Effector memory CD8-positive, alpha-beta T cell (primary cell): ENCODE measurements around the gene MYO5B.
A peak's percentile ranks its signal among the peaks of the same experiment; 100 is the strongest.
"Not testable (repeated sequence)": the region's sequence is repeated elsewhere in the genome, so short reads cannot be mapped to it uniquely, and the experiment has no call there.

Source experiments
- ATAC-seq: fragments of 150-1000 bp; cut with Tn5 transposase; replicated peaks from 2 replicates; pipeline ENCODE4 v1.10.0; 2021; ENCODE audit warnings: mild to moderate bottlenecking, moderate library complexity
- DNase-seq, 3 experiments: peaks; one replicate each; pipeline ENCODE4 v3.0.0; 2021
- H3K27ac Mint-ChIP-seq, 2 donors: one replicate each; pipeline ENCODE4 v1.8.0; 2022; ENCODE audit warnings: mild to moderate bottlenecking in 2 of 2, mixed read lengths in 2 of 2, moderate library complexity in 2 of 2
- H3K27me3 Mint-ChIP-seq, 2 donors: one replicate each; pipeline ENCODE4 v1.8.0; 2022; ENCODE audit warnings: mixed read lengths in 2 of 2
- H3K36me3 Mint-ChIP-seq: one replicate; pipeline ENCODE4 v1.8.0; 2022; ENCODE audit warnings: mild to moderate bottlenecking, moderate library complexity, mixed read lengths; ENCODE audit not compliant: insufficient read depth
- H3K4me1 Mint-ChIP-seq, 2 donors: one replicate each; pipeline ENCODE4 v1.8.0; 2022; ENCODE audit warnings: low read depth in 2 of 2, mixed read lengths in 2 of 2
- H3K4me3 Mint-ChIP-seq, 2 donors: one replicate each; pipeline ENCODE4 v1.8.0; 2022; ENCODE audit warnings: mild to moderate bottlenecking in 2 of 2, mixed read lengths in 2 of 2, moderate library complexity in 2 of 2
- H3K9me3 Mint-ChIP-seq, 2 donors: one replicate each; pipeline ENCODE4 v1.8.0; 2022; ENCODE audit warnings: mixed read lengths in 2 of 2

Gene MYO5B

GRCh38 chr18:49838381-49838780 lies 356.6 kb downstream of the MYO5B start:
- Mint-ChIP-seq H3K9me3 (no peaks in the 10 kb centered on the region), H3K27ac (no peak overlapping the region), H3K27me3 (no peaks in the 10 kb centered on the region), H3K4me3 (no peak overlapping the region), H3K4me1 (peaks cover 8 to 18% of the 10 kb centered on the region in 2 donors), H3K36me3 (no peaks in the 10 kb centered on the region)
- no peak for DNase-seq
- ATAC-seq, result no peak

DNA sequence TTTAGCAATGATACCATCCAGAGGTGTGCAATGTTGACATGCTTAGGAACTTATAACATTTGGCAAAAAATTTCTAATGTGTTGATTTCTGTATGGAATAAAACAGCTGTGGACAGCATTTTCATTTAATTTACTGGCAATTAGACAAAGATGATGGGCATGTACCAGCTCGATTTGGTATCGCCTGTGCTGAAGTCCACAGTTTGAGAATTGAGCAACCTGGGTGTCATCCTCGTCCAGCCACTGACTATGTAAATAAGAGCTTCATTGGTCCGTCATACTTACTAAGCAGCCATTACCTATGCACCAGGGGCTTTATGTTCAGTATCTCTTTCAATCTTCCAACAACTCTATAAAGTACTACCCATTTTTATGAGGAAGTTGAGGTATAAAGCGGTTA lies 357.1 kb downstream of the MYO5B start:
- Mint-ChIP-seq H3K27me3 (no peaks in the 10 kb centered on the region), H3K4me3 (no peak overlapping the region), H3K9me3 (no peaks in the 10 kb centered on the region), H3K4me1 (peaks cover 8 to 14% of the 10 kb centered on the region in 2 donors), H3K27ac (no peak overlapping the region), H3K36me3 (no peaks in the 10 kb centered on the region)
- DNase-seq (no peak), ATAC-seq (no peak)

DNA sequence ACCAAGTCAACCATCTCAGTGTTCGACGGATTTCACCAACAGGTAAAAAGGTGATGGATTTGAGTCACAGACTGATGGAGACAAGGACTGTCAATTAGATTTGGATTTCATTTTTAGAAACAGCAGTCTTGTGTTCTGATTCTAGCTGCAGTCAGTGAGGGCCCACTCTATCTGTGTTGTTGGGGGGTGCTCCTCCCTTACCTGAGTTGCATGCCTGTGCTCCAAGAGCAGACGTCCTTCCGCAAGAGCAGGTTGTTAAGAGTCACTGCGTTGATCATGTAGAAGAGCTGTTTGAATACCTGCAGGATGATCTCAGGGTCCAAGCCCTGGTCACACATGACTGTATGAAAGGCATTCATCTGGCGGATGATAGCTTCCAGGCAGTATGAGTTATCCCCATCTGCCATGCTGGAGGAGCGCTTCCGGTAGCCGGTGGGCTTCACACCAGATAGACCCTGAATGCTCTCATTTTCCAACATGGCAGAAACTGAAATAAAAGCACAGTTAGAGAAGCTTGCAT lies 357.6 kb downstream of the MYO5B start:
- not testable (repeated sequence) for DNase-seq, H3K36me3 Mint-ChIP-seq, H3K9me3 Mint-ChIP-seq, ATAC-seq, H3K27me3 Mint-ChIP-seq, H3K4me3 Mint-ChIP-seq, H3K27ac Mint-ChIP-seq
- peaks cover 7 to 14% of the 10 kb centered on the region in 2 donors for H3K4me1 Mint-ChIP-seq

- H3K36me3 Mint-ChIP-seq, result no peaks in the 10 kb centered on the region
- no peak overlapping the region for H3K27ac Mint-ChIP-seq
- H3K4me1 Mint-ChIP-seq, result peaks cover 5 to 12% of the 10 kb centered on the region in 2 donors
- no peaks in the 10 kb centered on the region for H3K27me3 Mint-ChIP-seq
- no peak for DNase-seq
- H3K9me3 Mint-ChIP-seq, result no peaks in the 10 kb centered on the region
- H3K4me3 Mint-ChIP-seq, result no peak overlapping the region
- no peak for ATAC-seq
Measured at GRCh38 chr18:49835405-49835804, 359.5 kb downstream of the MYO5B start.

DNA sequence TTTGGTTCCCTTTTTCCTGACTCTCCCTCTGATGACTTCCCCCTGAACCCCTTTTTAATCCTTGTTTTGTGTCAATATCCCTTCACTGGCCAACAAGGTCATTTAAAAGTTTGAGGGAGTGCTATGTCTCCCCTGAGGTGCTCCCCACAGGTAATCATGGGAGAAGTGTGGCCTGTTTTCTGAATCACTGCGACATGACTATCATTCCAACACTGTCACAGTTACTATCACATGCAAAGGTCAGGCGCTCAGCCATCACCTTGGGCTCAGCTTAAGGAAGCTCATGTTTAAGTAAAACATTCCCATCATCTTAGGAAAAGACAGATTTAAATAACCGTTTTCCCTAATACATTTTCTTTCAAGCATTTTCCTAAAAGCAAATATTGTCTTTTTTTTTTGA lies 360.7 kb downstream of the MYO5B start:
- ATAC-seq, result no peak
- Mint-ChIP-seq H3K27ac (peak overlapping the region in 1 of 2 donors; percentile 32), H3K27me3 (no peaks in the 10 kb centered on the region), H3K36me3 (no peaks in the 10 kb centered on the region), H3K9me3 (no peaks in the 10 kb centered on the region), H3K4me3 (no peak overlapping the region), H3K4me1 (peaks cover 2 to 8% of the 10 kb centered on the region in 2 donors)
- DNase-seq, result no peak

- no peak overlapping the region for H3K4me3 Mint-ChIP-seq
- no peaks in the 10 kb centered on the region for H3K9me3 Mint-ChIP-seq
Measured at GRCh38 chr18:49833814-49834213, 361.1 kb downstream of the MYO5B start.

DNA sequence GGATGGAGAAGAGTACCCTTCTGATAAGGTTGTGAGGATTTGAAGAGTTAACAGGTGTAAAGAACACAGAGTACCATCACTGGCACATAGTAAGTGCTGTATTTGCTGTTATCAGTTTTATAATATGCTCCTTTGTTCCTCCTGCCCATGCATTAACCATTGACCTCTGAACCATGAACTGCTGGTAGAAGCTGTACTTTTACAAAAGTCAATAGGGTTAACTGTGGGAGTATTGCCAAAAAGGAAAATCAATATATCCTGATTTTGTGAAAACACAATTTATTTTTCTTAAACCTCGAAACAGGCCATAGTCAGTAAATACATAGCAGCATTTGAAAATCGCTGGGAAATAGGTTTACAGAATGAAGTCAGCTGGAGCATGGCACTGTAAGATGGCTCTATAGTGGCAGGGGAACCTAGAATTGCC lies 362.7 kb downstream of the MYO5B start:
- H3K27ac Mint-ChIP-seq, result no peak overlapping the region
- no peak overlapping the region for H3K4me3 Mint-ChIP-seq
- DNase-seq, result no peak
- no peaks in the 10 kb centered on the region for H3K9me3 Mint-ChIP-seq
- H3K27me3 Mint-ChIP-seq, result no peaks in the 10 kb centered on the region
- H3K36me3 Mint-ChIP-seq, result no peaks in the 10 kb centered on the region
- ATAC-seq, result no peak
- peaks cover 2 to 13% of the 10 kb centered on the region in 2 donors for H3K4me1 Mint-ChIP-seq

More at GRCh38 chr18:49833814-49834213, 361.1 kb downstream of the MYO5B start:
- peaks cover 2 to 8% of the 10 kb centered on the region in 2 donors for H3K4me1 Mint-ChIP-seq
- H3K27me3 Mint-ChIP-seq, result no peaks in the 10 kb centered on the region
- no peak for DNase-seq
- peak overlapping the region in 1 of 2 donors; percentile 32 for H3K27ac Mint-ChIP-seq
- no peak for ATAC-seq
- H3K36me3 Mint-ChIP-seq, result no peaks in the 10 kb centered on the region

DNA sequence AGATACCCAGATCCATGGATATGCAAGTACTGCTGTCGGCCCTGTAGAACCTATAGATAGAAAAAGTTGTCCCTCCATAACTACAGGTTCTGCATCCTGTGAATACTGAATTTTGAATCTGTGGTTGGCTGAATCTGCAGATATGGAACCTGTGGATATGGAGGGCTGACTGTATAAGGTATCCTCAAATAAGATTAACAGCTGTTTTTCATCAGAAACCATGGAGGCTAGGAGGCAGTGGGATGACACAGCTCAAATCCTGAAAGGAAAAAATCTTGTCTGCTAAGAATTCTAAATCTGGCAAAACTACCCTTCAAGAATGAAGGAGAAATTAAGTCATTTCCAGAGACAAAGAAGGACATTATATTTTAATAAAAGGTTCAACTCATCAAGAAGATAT lies 367.0 kb downstream of the MYO5B start:
- Mint-ChIP-seq H3K27ac (no peak overlapping the region), H3K4me1 (peaks cover 7 to 11% of the 10 kb centered on the region in 2 donors)
- ATAC-seq, result no peak

GRCh38 chr18:49819823-49820671 lies 374.9 kb downstream of the MYO5B start:
- peaks cover 56 to 70% of the 10 kb centered on the region in 2 donors for H3K4me1 Mint-ChIP-seq

More for the DNA sequence above, 367.0 kb downstream of the MYO5B start:
- Mint-ChIP-seq H3K4me3 (no peak overlapping the region), H3K36me3 (no peaks in the 10 kb centered on the region), H3K9me3 (no peaks in the 10 kb centered on the region), H3K27me3 (no peaks in the 10 kb centered on the region)
- DNase-seq, result no peak

GRCh38 chr18:49819071-49819662 lies 375.8 kb downstream of the MYO5B start:
- DNase-seq (no peak), ATAC-seq (no peak)
- H3K36me3 Mint-ChIP-seq, result peaks cover 10% of the 10 kb centered on the region
- H3K9me3 Mint-ChIP-seq, result no peaks in the 10 kb centered on the region
- H3K4me1 Mint-ChIP-seq, result peaks cover 55 to 74% of the 10 kb centered on the region in 2 donors
- H3K27ac Mint-ChIP-seq, result peak overlapping the region; percentile 87
- H3K4me3 Mint-ChIP-seq, result peak overlapping the region; percentile 72 to 75
- no peaks in the 10 kb centered on the region for H3K27me3 Mint-ChIP-seq

More at GRCh38 chr18:49819823-49820671, 374.9 kb downstream of the MYO5B start:
- peak overlapping the region; percentile 72 to 75 for H3K4me3 Mint-ChIP-seq
- no peaks in the 10 kb centered on the region for H3K27me3 Mint-ChIP-seq
- ATAC-seq (peak; percentile 94), DNase-seq (peak; percentile 59 to 68 (median 65))
- peaks cover 9% of the 10 kb centered on the region for H3K36me3 Mint-ChIP-seq
- no peaks in the 10 kb centered on the region for H3K9me3 Mint-ChIP-seq
- H3K27ac Mint-ChIP-seq, result peak overlapping the region; percentile 87

- H3K9me3 Mint-ChIP-seq, result no peaks in the 10 kb centered on the region
- H3K36me3 Mint-ChIP-seq, result peaks cover 13% of the 10 kb centered on the region
- DNase-seq (no peak), ATAC-seq (no peak)
- no peaks in the 10 kb centered on the region for H3K27me3 Mint-ChIP-seq
- H3K4me1 Mint-ChIP-seq, result peaks cover 57 to 82% of the 10 kb centered on the region in 2 donors
- peak overlapping the region; percentile 87 for H3K27ac Mint-ChIP-seq
- H3K4me3 Mint-ChIP-seq, result peak overlapping the region; percentile 72 to 75
Measured at GRCh38 chr18:49817947-49818346, 377.0 kb downstream of the MYO5B start.

DNA sequence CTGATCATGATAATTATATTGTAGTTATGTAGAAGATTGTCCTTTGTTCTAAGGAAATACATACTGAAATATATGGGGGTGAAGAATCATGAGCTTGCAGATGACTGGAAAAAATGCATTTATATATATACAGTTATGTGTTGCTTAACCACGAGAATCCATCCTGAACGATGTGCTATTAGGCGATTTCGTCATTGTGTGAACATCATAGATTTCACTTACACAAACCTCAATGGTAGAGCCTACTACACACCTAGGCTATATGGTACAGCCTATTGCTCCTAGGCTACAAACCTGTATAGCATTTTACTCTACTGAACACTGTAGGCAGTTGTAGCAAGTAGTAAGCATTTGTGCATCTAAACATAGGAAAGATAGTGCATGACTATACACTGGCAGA lies 379.0 kb downstream of the MYO5B start:
- peaks cover 65 to 86% of the 10 kb centered on the region in 2 donors for H3K4me1 Mint-ChIP-seq
- H3K27ac Mint-ChIP-seq, result no peak overlapping the region
- H3K9me3 Mint-ChIP-seq, result no peaks in the 10 kb centered on the region
- peaks cover 13% of the 10 kb centered on the region for H3K36me3 Mint-ChIP-seq
- no peaks in the 10 kb centered on the region for H3K27me3 Mint-ChIP-seq
- H3K4me3 Mint-ChIP-seq, result peak overlapping the region; percentile 55 to 97
- ATAC-seq, result no peak
- no peak for DNase-seq

- no peaks in the 10 kb centered on the region for H3K9me3 Mint-ChIP-seq
- H3K36me3 Mint-ChIP-seq, result peaks cover 10% of the 10 kb centered on the region
- ATAC-seq (peak; percentile 18), DNase-seq (peak in 1 of 3 experiments; percentile 21)
- H3K27ac Mint-ChIP-seq, result peak overlapping the region; percentile 92 to 96
- peaks cover 53 to 69% of the 10 kb centered on the region in 2 donors for H3K4me1 Mint-ChIP-seq
- H3K4me3 Mint-ChIP-seq, result peak overlapping the region; percentile 91 to 97
- H3K27me3 Mint-ChIP-seq, result no peaks in the 10 kb centered on the region
Measured at GRCh38 chr18:49814147-49814499, 380.8 kb downstream of the MYO5B start.
